ENCODE measurements around the gene MDM4. TPM values are rescaled to one million over a fixed set of nuclear protein-coding genes. Genes with fewer than 3 reads are reported as not detected.
A peak's percentile ranks its signal among the peaks of the same experiment; 100 is the strongest.

The MDM4 gene
- total RNA-seq, 2 experiments from 2014 or later: 89.1 to 94.6 TPM

GRCh38 chr1:204562075-204562990, 46.1 kb downstream of the MDM4 start:
- H3K4me3 Mint-ChIP-seq: no peak overlapping the region
- H3K27ac Mint-ChIP-seq: peak overlapping the region; percentile 66
- no peaks in the 10 kb centered on the region for H3K9me3 Mint-ChIP-seq (ENCODE audit: low read depth)
- ATAC-seq: no peak
- H3K4me1 Mint-ChIP-seq: peaks cover 55% of the 10 kb centered on the region
- POLR2A ChIA-PET: interaction anchor here (1.5 kb wide), 1 partner anchor 46 kb away, joined by 5 read pairs; the partner anchor contains the start of gene MDM4
- intact Hi-C loops (cut with DNase I, micrococcal nuclease): loop anchor here in 1 of 2 experiments (5.0 kb wide), 1 partner anchor 45 kb away; the partner anchor contains the start of gene MDM4
- peaks cover 22% of the 10 kb centered on the region for H3K36me3 Mint-ChIP-seq (ENCODE audit: low read depth)
- H3K27me3 Mint-ChIP-seq: no peaks in the 10 kb centered on the region
- DNase-seq: no peak
- CTCF ChIA-PET: interaction anchor here (0.7 to 6.8 kb wide), 6 partner anchors 9 to 246 kb away, joined by 3 to 126 read pairs (median 3); no protein-coding TSS in a partner anchor

- DNase-seq (peak; percentile 47), ATAC-seq (peak; percentile 34)
- POLR2A ChIA-PET: interaction anchor here (1.5 kb wide), 1 partner anchor 47 kb away, joined by 5 read pairs; the partner anchor contains the start of gene MDM4
- no peak overlapping the region for H3K4me3 Mint-ChIP-seq
- peak overlapping the region; percentile 66 for H3K27ac Mint-ChIP-seq
- peaks cover 21% of the 10 kb centered on the region for H3K36me3 Mint-ChIP-seq (ENCODE audit: low read depth)
- CTCF ChIA-PET: interaction anchor here (0.6 to 6.8 kb wide), 10 partner anchors 10 to 245 kb away, joined by 3 to 126 read pairs (median 3); no protein-coding TSS in a partner anchor
- H3K4me1 Mint-ChIP-seq: peaks cover 55% of the 10 kb centered on the region
- H3K9me3 Mint-ChIP-seq (ENCODE audit: low read depth): no peaks in the 10 kb centered on the region
- H3K27me3 Mint-ChIP-seq: no peaks in the 10 kb centered on the region
- intact Hi-C loops (cut with DNase I, micrococcal nuclease): loop anchor here in 1 of 2 experiments (5.0 kb wide), 1 partner anchor 46 kb away; the partner anchor contains the start of gene MDM4
Measured at GRCh38 chr1:204563307-204563706, 47.1 kb downstream of the MDM4 start.

GRCh38 chr1:204563780-204564179, 47.6 kb downstream of the MDM4 start:
- ATAC-seq: peak; percentile 17
- Mint-ChIP-seq H3K4me1 (peaks cover 55% of the 10 kb centered on the region), H3K9me3 (ENCODE audit: low read depth) (no peaks in the 10 kb centered on the region), H3K36me3 (ENCODE audit: low read depth) (peaks cover 19% of the 10 kb centered on the region), H3K27ac (peak overlapping the region; percentile 33), H3K4me3 (no peak overlapping the region), H3K27me3 (no peaks in the 10 kb centered on the region)
- ChIA-PET POLR2A (interaction anchor here (0.7 to 1.5 kb wide), 2 partner anchors 48 to 435 kb away, joined by 4 to 5 read pairs; partner anchors contain the start of gene MDM4), CTCF (interaction anchor here (0.5 to 6.8 kb wide), 10 partner anchors 9 to 244 kb away, joined by 3 to 126 read pairs (median 3); no protein-coding TSS in a partner anchor)
- no peak for DNase-seq
- intact Hi-C loops (cut with DNase I, micrococcal nuclease): loop anchor here (2.0 to 5.0 kb wide), 3 partner anchors 43 to 201 kb away; partner anchors contain the start of gene MDM4 (in 1 of the 2)

GRCh38 chr1:204564835-204565234, 48.6 kb downstream of the MDM4 start:
- ChIA-PET CTCF (interaction anchor here (0.9 to 6.8 kb wide), 21 partner anchors 8 to 256 kb away, joined by 3 to 126 read pairs (median 5); no protein-coding TSS in a partner anchor), POLR2A (interaction anchor here (1.3 kb wide), 1 partner anchor 199 kb away, joined by 5 read pairs; no protein-coding TSS in a partner anchor)
- peak; percentile 40 for DNase-seq

GRCh38 chr1:204565617-204566582, 49.7 kb downstream of the MDM4 start:
- POLR2A ChIA-PET: interaction anchor here (0.6 to 1.3 kb wide), 6 partner anchors 38 to 241 kb away, joined by 3 to 6 read pairs (median 4); no protein-coding TSS in a partner anchor
- Mint-ChIP-seq H3K4me1 (peaks cover 54% of the 10 kb centered on the region), H3K9me3 (ENCODE audit: low read depth) (no peaks in the 10 kb centered on the region), H3K27ac (peak overlapping the region; percentile 81), H3K36me3 (ENCODE audit: low read depth) (peaks cover 24% of the 10 kb centered on the region), H3K4me3 (no peak overlapping the region), H3K27me3 (no peaks in the 10 kb centered on the region)
- CTCF ChIA-PET: interaction anchor here (0.6 to 6.8 kb wide), 51 partner anchors 8 to 604 kb away, joined by 3 to 126 read pairs (median 3); no protein-coding TSS in a partner anchor
- intact Hi-C loops (cut with DNase I, micrococcal nuclease): loop anchor here (1.0 to 2.0 kb wide), 4 partner anchors 45 to 241 kb away; no protein-coding TSS in a partner anchor
- ATAC-seq (peak; percentile 81), DNase-seq (peak; percentile 76)

More at GRCh38 chr1:204564835-204565234, 48.6 kb downstream of the MDM4 start:
- Mint-ChIP-seq H3K4me3 (no peak overlapping the region), H3K36me3 (ENCODE audit: low read depth) (peaks cover 20% of the 10 kb centered on the region), H3K27me3 (no peaks in the 10 kb centered on the region), H3K27ac (peak overlapping the region; percentile 55), H3K4me1 (peaks cover 60% of the 10 kb centered on the region), H3K9me3 (ENCODE audit: low read depth) (no peaks in the 10 kb centered on the region)
- intact Hi-C loops (cut with DNase I, micrococcal nuclease): loop anchor here (1.0 to 5.0 kb wide), 4 partner anchors 44 to 242 kb away; partner anchors contain the start of gene MDM4 (in 1 of the 2)
- ATAC-seq: peak; percentile 12

GRCh38 chr1:204566583-204566955, 50.4 kb downstream of the MDM4 start:
- peaks cover 49% of the 10 kb centered on the region for H3K4me1 Mint-ChIP-seq

GRCh38 chr1:204567071-204567470, 50.9 kb downstream of the MDM4 start:
- ATAC-seq (peak; percentile 30), DNase-seq (peak; percentile 40)
- H3K36me3 Mint-ChIP-seq (ENCODE audit: low read depth): peaks cover 19% of the 10 kb centered on the region
- CTCF ChIA-PET: interaction anchor here (0.6 to 6.8 kb wide), 13 partner anchors 13 to 385 kb away, joined by 3 to 126 read pairs (median 5); no protein-coding TSS in a partner anchor
- POLR2A ChIA-PET: no interaction called here
- intact Hi-C loops (cut with DNase I, micrococcal nuclease): no loop called here
- peaks cover 44% of the 10 kb centered on the region for H3K4me1 Mint-ChIP-seq
- no peaks in the 10 kb centered on the region for H3K27me3 Mint-ChIP-seq
- no peak overlapping the region for H3K4me3 Mint-ChIP-seq
- H3K9me3 Mint-ChIP-seq (ENCODE audit: low read depth): no peaks in the 10 kb centered on the region
- H3K27ac Mint-ChIP-seq: no peak overlapping the region

More at GRCh38 chr1:204566583-204566955, 50.4 kb downstream of the MDM4 start:
- H3K4me3 Mint-ChIP-seq: no peak overlapping the region
- CTCF ChIA-PET: interaction anchor here (0.6 to 6.8 kb wide), 25 partner anchors 9 to 386 kb away, joined by 3 to 126 read pairs (median 5); no protein-coding TSS in a partner anchor
- H3K27ac Mint-ChIP-seq: no peak overlapping the region
- ATAC-seq (no peak), DNase-seq (no peak)
- no peaks in the 10 kb centered on the region for H3K9me3 Mint-ChIP-seq (ENCODE audit: low read depth)
- no peaks in the 10 kb centered on the region for H3K27me3 Mint-ChIP-seq
- intact Hi-C loops (cut with DNase I, micrococcal nuclease): loop anchor here in 1 of 2 experiments (1.0 kb wide), 1 partner anchor 197 kb away; no protein-coding TSS in a partner anchor
- POLR2A ChIA-PET: interaction anchor here (1.3 kb wide), 1 partner anchor 240 kb away, joined by 4 read pairs; no protein-coding TSS in a partner anchor
- H3K36me3 Mint-ChIP-seq (ENCODE audit: low read depth): peaks cover 23% of the 10 kb centered on the region

GRCh38 chr1:204568576-204569315, 52.5 kb downstream of the MDM4 start:
- Mint-ChIP-seq H3K27me3 (no peaks in the 10 kb centered on the region), H3K36me3 (ENCODE audit: low read depth) (peaks cover 22% of the 10 kb centered on the region), H3K9me3 (ENCODE audit: low read depth) (no peaks in the 10 kb centered on the region), H3K4me1 (peaks cover 31% of the 10 kb centered on the region), H3K4me3 (no peak overlapping the region), H3K27ac (no peak overlapping the region)
- ChIA-PET CTCF (interaction anchor here (0.5 to 6.8 kb wide), 6 partner anchors 66 to 252 kb away, joined by 3 to 126 read pairs (median 3); no protein-coding TSS in a partner anchor), POLR2A (no interaction called here)
- intact Hi-C loops (cut with DNase I, micrococcal nuclease): no loop called here
- ATAC-seq (no peak), DNase-seq (no peak)

- H3K27ac Mint-ChIP-seq: no peak overlapping the region
Measured at GRCh38 chr1:204569478-204569877, 53.3 kb downstream of the MDM4 start.

More at GRCh38 chr1:204569478-204569877, 53.3 kb downstream of the MDM4 start:
- ChIA-PET CTCF (interaction anchor here (0.9 to 6.8 kb wide), 2 partner anchors 67 to 239 kb away, joined by 3 to 126 read pairs; no protein-coding TSS in a partner anchor), POLR2A (no interaction called here)
- intact Hi-C loops (cut with DNase I, micrococcal nuclease): no loop called here
- Mint-ChIP-seq H3K4me1 (peaks cover 25% of the 10 kb centered on the region), H3K9me3 (ENCODE audit: low read depth) (no peaks in the 10 kb centered on the region), H3K36me3 (ENCODE audit: low read depth) (peaks cover 21% of the 10 kb centered on the region), H3K27me3 (no peaks in the 10 kb centered on the region), H3K4me3 (no peak overlapping the region)
- no peak for DNase-seq
- no peak for ATAC-seq

Data from activated CD4-positive, alpha-beta T cell treated with anti-CD3 and anti-CD28 coated beads for 36 hours (primary cell).